Measurements from ENCODE around the gene MAP4K5.

- no peak for TF ChIP-seq GATA2 (IDR thresholded peaks at IDR 0.05; ENCODE audit: low read depth, low read length)
- no peak for TF ChIP-seq GATA3 (IDR thresholded peaks at IDR 0.05; ENCODE audit: low read depth, low read length)
Observed at GRCh38 chr14:50532502-50533240, at the start of gene MAP4K5.

All from SH-SY5Y (cell line).